ENCODE results near the gene TSPAN19. TPM values are rescaled to one million over a fixed set of nuclear protein-coding genes. Genes with fewer than 3 reads are reported as not detected.
"Not testable (repeated sequence)": the region's sequence is repeated elsewhere in the genome, so short reads cannot be mapped to it uniquely, and the experiment has no call there.

TSPAN19 gene
- total RNA-seq, 2 donors from 2014 or later: not detected

GRCh38 chr12:85018098-85018497 is 18.0 kb downstream of the TSPAN19 start:
- H3K36me3 Mint-ChIP-seq (ENCODE audit: insufficient read depth in 2 of 2): no peaks in the 10 kb centered on the region
- no peak for ATAC-seq (replicated peaks in 1 of 2)
- no peak for DNase-seq
- no peak overlapping the region for H3K27ac Mint-ChIP-seq
- no peak overlapping the region for H3K4me3 Mint-ChIP-seq
- H3K9me3 Mint-ChIP-seq: no peaks in the 10 kb centered on the region
- no peaks in the 10 kb centered on the region for H3K27me3 Mint-ChIP-seq (ENCODE audit: low read depth)
- H3K4me1 Mint-ChIP-seq (ENCODE audit: low read depth): no peaks in the 10 kb centered on the region

DNA sequence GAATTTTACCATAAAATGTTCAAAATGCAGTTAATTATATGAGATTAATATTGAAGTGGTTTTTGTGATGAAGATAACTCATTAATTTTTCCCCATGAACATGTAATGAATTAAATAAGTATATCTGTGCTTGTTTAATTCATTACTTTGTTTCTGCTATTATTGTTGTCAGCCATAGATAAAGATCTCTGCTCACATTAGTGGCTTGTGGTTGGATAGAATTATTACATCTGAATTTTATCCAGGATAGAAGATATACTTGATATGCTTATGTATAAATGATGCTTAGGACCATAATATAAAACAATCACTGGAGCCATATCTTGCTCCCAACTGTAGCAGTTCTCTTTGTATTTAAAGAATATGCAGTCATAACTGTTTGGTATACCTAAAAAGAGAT is 18.5 kb downstream of the TSPAN19 start:
- H3K4me1 Mint-ChIP-seq (ENCODE audit: low read depth): no peaks in the 10 kb centered on the region
- H3K36me3 Mint-ChIP-seq (ENCODE audit: insufficient read depth in 2 of 2): no peaks in the 10 kb centered on the region
- H3K27ac Mint-ChIP-seq: no peak overlapping the region
- H3K4me3 Mint-ChIP-seq: no peak overlapping the region
- DNase-seq (no peak), ATAC-seq (replicated peaks in 1 of 2) (no peak)
- H3K27me3 Mint-ChIP-seq (ENCODE audit: low read depth): no peaks in the 10 kb centered on the region
- H3K9me3 Mint-ChIP-seq: no peaks in the 10 kb centered on the region

GRCh38 chr12:85017133-85017532 is 18.9 kb downstream of the TSPAN19 start:
- H3K27me3 Mint-ChIP-seq (ENCODE audit: low read depth): no peaks in the 10 kb centered on the region

DNA sequence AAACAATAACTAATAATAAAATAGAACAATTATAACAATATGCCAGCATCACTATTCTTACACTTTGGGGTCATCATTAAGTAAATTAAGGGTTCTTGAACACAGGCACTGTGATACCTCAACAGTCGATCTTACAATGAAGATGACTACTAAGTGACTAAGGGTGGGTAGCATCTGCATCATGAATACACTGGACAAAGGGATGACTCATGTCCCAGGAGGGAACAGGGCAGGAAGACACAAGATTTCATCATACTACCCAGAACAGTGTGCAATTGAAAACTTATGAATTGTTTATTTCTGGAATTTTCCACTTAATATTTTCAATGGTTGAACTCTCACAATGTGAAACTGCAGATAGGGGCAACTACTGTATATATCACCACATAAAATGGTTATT is 19.7 kb downstream of the TSPAN19 start:
- Mint-ChIP-seq H3K36me3 (ENCODE audit: insufficient read depth in 2 of 2) (no peaks in the 10 kb centered on the region), H3K4me3 (no peak overlapping the region), H3K4me1 (ENCODE audit: low read depth) (no peaks in the 10 kb centered on the region), H3K27ac (no peak overlapping the region), H3K27me3 (ENCODE audit: low read depth) (no peaks in the 10 kb centered on the region), H3K9me3 (no peaks in the 10 kb centered on the region)
- DNase-seq (no peak), ATAC-seq (replicated peaks in 1 of 2) (no peak)

More at GRCh38 chr12:85017133-85017532, 18.9 kb downstream of the TSPAN19 start:
- H3K36me3 Mint-ChIP-seq (ENCODE audit: insufficient read depth in 2 of 2): no peaks in the 10 kb centered on the region
- ATAC-seq (replicated peaks in 1 of 2) (no peak), DNase-seq (no peak)
- H3K4me1 Mint-ChIP-seq (ENCODE audit: low read depth): no peaks in the 10 kb centered on the region
- H3K9me3 Mint-ChIP-seq: no peaks in the 10 kb centered on the region
- no peak overlapping the region for H3K4me3 Mint-ChIP-seq
- no peak overlapping the region for H3K27ac Mint-ChIP-seq

DNA sequence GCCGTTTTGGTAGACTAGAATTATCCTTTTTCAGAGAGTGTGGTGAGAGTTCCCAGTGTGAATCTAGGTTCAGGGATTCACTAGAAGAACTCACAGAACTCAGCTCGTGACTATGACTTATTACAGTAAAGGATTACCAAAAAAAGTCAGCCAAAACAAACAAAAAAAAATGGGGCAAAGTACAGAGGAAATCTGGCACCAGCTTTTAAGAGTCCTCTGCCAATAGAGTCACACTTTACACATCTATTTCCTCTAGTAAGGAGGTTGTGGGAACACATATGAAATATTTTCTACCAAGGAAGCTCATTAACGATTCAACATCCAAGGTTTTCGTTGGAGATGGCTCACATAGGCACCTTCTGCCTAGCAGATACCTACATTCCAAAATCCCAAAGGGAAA is 28.2 kb downstream of the TSPAN19 start:
- H3K9me3 Mint-ChIP-seq: no peaks in the 10 kb centered on the region
- no peak for DNase-seq

GRCh38 chr12:85006206-85006605 is 29.9 kb downstream of the TSPAN19 start:
- no peaks in the 10 kb centered on the region for H3K9me3 Mint-ChIP-seq
- no peak overlapping the region for H3K4me3 Mint-ChIP-seq
- ATAC-seq (replicated peaks in 1 of 2): no peak
- no peak for DNase-seq
- no peaks in the 10 kb centered on the region for H3K27me3 Mint-ChIP-seq (ENCODE audit: low read depth)
- no peaks in the 10 kb centered on the region for H3K36me3 Mint-ChIP-seq (ENCODE audit: insufficient read depth in 2 of 2)
- no peaks in the 10 kb centered on the region for H3K4me1 Mint-ChIP-seq (ENCODE audit: low read depth)
- H3K27ac Mint-ChIP-seq: no peak overlapping the region

More for the DNA sequence above, 28.2 kb downstream of the TSPAN19 start:
- Mint-ChIP-seq H3K27ac (no peak overlapping the region), H3K27me3 (ENCODE audit: low read depth) (no peaks in the 10 kb centered on the region), H3K4me1 (ENCODE audit: low read depth) (no peaks in the 10 kb centered on the region), H3K4me3 (no peak overlapping the region), H3K36me3 (ENCODE audit: insufficient read depth in 2 of 2) (no peaks in the 10 kb centered on the region)
- ATAC-seq (replicated peaks in 1 of 2): no peak

DNA sequence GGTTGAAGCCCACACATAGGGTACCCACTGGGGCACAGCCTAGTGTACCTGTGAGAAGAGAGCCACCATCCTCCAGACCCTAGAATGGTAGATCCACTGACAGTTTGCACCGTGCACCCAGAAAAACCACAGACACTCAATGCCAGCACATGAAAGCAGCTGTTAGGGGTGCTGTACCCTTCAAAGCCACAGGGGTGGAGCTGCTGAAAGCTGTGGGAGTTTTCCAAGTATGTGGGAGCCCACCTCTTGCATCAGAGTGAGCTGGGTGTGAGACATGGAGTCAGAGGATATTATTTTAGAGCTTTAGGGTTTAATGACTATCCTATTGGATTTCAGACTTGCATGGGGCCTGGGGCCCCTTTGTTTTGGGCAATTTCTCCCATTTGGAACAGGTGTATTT is 30.5 kb downstream of the TSPAN19 start:
- DNase-seq (no peak), ATAC-seq (replicated peaks in 1 of 2) (no peak)
- H3K36me3 Mint-ChIP-seq (ENCODE audit: insufficient read depth in 2 of 2): no peaks in the 10 kb centered on the region
- no peaks in the 10 kb centered on the region for H3K9me3 Mint-ChIP-seq
- H3K27me3 Mint-ChIP-seq (ENCODE audit: low read depth): no peaks in the 10 kb centered on the region
- no peak overlapping the region for H3K4me3 Mint-ChIP-seq
- H3K4me1 Mint-ChIP-seq (ENCODE audit: low read depth): no peaks in the 10 kb centered on the region
- H3K27ac Mint-ChIP-seq: no peak overlapping the region

GRCh38 chr12:85005047-85005446 is 31.0 kb downstream of the TSPAN19 start:
- not testable (repeated sequence) for ATAC-seq (replicated peaks in 1 of 2); H3K9me3 Mint-ChIP-seq; H3K4me1 Mint-ChIP-seq (ENCODE audit: low read depth); DNase-seq; H3K27ac Mint-ChIP-seq; H3K4me3 Mint-ChIP-seq; H3K27me3 Mint-ChIP-seq (ENCODE audit: low read depth); H3K36me3 Mint-ChIP-seq (ENCODE audit: insufficient read depth in 2 of 2)

DNA sequence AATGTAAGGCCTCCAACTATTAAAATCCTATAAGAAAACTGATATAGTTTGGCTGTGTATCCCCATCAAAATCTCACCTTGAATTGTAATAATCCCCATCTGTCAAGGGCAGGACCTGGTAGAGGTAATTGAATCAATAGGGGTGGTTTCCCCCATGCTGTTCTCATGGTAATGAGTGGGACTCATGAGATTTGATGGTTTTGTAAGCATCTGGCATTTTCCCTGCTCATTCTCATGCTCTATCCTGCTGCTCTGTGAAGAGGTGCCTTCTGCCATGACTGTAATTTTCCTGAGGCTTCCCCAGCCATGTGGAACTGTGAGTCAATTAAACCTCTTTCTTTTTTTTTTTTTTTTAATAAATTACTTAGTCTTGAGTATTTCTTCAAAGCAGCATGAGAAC is 31.9 kb downstream of the TSPAN19 start:
- Mint-ChIP-seq H3K9me3 (no peaks in the 10 kb centered on the region), H3K4me3 (no peak overlapping the region), H3K27me3 (ENCODE audit: low read depth) (no peaks in the 10 kb centered on the region), H3K36me3 (ENCODE audit: insufficient read depth in 2 of 2) (no peaks in the 10 kb centered on the region), H3K27ac (no peak overlapping the region), H3K4me1 (ENCODE audit: low read depth) (no peaks in the 10 kb centered on the region)
- DNase-seq (no peak), ATAC-seq (replicated peaks in 1 of 2) (no peak)

DNA sequence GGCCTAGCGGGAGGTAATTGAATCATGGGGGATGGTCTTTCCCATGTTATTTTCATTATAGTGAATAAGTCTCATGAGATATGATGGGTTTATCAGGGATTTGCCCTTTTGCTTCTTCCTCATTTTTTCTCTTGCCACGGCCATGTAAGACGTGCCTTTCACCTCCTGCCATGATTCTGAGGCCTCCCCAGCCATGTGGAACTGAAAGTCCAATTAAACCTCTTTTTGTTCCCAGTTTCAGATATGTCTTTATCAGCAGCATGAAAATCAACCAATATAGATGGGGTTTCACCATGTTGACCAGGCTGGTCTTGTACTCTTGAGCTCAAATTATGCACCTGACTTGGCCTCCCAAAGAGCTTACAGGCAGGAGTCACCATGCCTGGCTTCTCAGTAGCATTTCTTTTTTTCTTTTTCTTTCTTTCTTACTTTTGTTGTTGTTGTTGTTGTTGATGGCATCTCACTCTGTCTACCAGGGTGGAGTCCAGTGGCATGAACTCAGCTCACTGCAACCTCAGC is 33.2 kb downstream of the TSPAN19 start:
- H3K27ac Mint-ChIP-seq: no peak overlapping the region
- DNase-seq (no peak), ATAC-seq (replicated peaks in 1 of 2) (no peak)
- no peaks in the 10 kb centered on the region for H3K27me3 Mint-ChIP-seq (ENCODE audit: low read depth)
- H3K36me3 Mint-ChIP-seq (ENCODE audit: insufficient read depth in 2 of 2): no peaks in the 10 kb centered on the region
- H3K4me3 Mint-ChIP-seq: no peak overlapping the region
- no peaks in the 10 kb centered on the region for H3K9me3 Mint-ChIP-seq
- no peaks in the 10 kb centered on the region for H3K4me1 Mint-ChIP-seq (ENCODE audit: low read depth)

DNA sequence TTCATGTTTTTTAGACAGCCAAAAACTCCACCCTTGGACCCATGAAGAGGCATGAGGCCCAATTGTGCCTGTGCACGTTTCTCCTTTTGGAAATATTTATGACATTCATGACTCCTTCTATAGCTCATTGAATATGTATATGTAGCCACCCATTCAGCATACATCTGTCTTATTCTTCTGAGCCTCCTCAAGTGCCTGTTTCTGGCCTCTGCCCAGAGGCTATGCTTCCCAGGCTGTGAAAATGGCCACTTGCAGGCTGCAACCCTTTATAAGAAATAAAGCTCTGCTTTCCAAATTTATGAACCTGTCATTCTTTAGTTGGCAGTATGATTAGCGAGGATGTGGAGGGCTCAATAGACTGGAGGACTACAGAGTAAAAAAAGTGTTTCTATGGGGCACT is 35.3 kb downstream of the TSPAN19 start:
- no peak for ATAC-seq (replicated peaks in 1 of 2)
- H3K27me3 Mint-ChIP-seq (ENCODE audit: low read depth): no peaks in the 10 kb centered on the region

DNA sequence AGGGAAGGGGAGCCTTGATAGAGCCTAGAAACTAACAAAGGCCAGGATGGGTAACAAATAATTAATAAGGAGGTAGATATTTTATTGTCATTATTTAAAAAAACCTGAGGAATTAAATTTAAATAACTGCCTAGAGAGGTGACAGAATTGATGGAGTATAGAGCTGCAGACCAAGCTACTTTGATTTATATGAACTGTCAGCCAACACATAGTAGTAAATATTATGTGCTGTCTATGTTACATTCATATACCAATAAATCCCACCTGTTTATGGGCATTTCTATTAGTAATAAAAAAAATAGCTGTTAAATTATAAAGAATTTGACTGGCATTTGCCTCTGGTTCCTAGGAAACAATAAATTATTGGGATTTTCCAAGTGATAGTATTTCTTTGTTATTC is 37.7 kb downstream of the TSPAN19 start:
- ATAC-seq (replicated peaks in 1 of 2) (no peak), DNase-seq (no peak)
- H3K36me3 Mint-ChIP-seq (ENCODE audit: insufficient read depth in 2 of 2): no peaks in the 10 kb centered on the region
- H3K4me3 Mint-ChIP-seq: no peak overlapping the region
- no peak overlapping the region for H3K27ac Mint-ChIP-seq
- peaks cover 6% of the 10 kb centered on the region for H3K4me1 Mint-ChIP-seq (ENCODE audit: low read depth)
- H3K9me3 Mint-ChIP-seq: peaks cover 2 to 4% of the 10 kb centered on the region in 2 donors
- H3K27me3 Mint-ChIP-seq (ENCODE audit: low read depth): no peaks in the 10 kb centered on the region

More for the DNA sequence above, 35.3 kb downstream of the TSPAN19 start:
- Mint-ChIP-seq H3K9me3 (peaks cover 0 to 2% of the 10 kb centered on the region in 2 donors), H3K4me1 (ENCODE audit: low read depth) (no peaks in the 10 kb centered on the region), H3K36me3 (ENCODE audit: insufficient read depth in 2 of 2) (no peaks in the 10 kb centered on the region), H3K27ac (no peak overlapping the region), H3K4me3 (no peak overlapping the region)
- no peak for DNase-seq

- no peak for DNase-seq
- Mint-ChIP-seq H3K27me3 (ENCODE audit: low read depth) (no peaks in the 10 kb centered on the region), H3K9me3 (peaks cover 2 to 4% of the 10 kb centered on the region in 2 donors), H3K36me3 (ENCODE audit: insufficient read depth in 2 of 2) (no peaks in the 10 kb centered on the region), H3K4me3 (no peak overlapping the region), H3K27ac (no peak overlapping the region), H3K4me1 (ENCODE audit: low read depth) (peaks cover 6% of the 10 kb centered on the region)
- no peak for ATAC-seq (replicated peaks in 1 of 2)
Measured at GRCh38 chr12:84996759-84997158, 39.3 kb downstream of the TSPAN19 start.

- no peak for ATAC-seq (replicated peaks in 1 of 2)
- H3K27me3 Mint-ChIP-seq (ENCODE audit: low read depth): no peaks in the 10 kb centered on the region
- H3K4me3 Mint-ChIP-seq: no peak overlapping the region
Measured at GRCh38 chr12:84995641-84996040, 40.4 kb downstream of the TSPAN19 start.

More at GRCh38 chr12:84995641-84996040, 40.4 kb downstream of the TSPAN19 start:
- Mint-ChIP-seq H3K27ac (peak overlapping the region; percentile 63), H3K9me3 (peaks cover 2 to 4% of the 10 kb centered on the region in 2 donors), H3K4me1 (ENCODE audit: low read depth) (peaks cover 6% of the 10 kb centered on the region), H3K36me3 (ENCODE audit: insufficient read depth in 2 of 2) (no peaks in the 10 kb centered on the region)
- no peak for DNase-seq
